HL-60 (cell line): Measurements from ENCODE around the gene KCNH8.

Experiments
- DNase-seq, 2 experiments: peaks; one replicate each; pipeline ENCODE4 v3.0.0-alpha.2; 2010 to 2020; ENCODE audit warnings: low read depth in 1 of 2, low spot score in 1 of 2
- H3K27ac ChIP-seq: fragments of 250-450 bp; sonication (Bioruptor Pico); replicated peaks from 2 replicates; pipeline ENCODE4 v1.5.1; 2020; ENCODE audit warnings: mild to moderate bottlenecking, moderate library complexity
- H3K27me3 ChIP-seq: fragments of 250-450 bp; sonication (Bioruptor Pico); 2 replicates; pipeline ENCODE4 v1.5.1; 2021; ENCODE audit warnings: mild to moderate bottlenecking, moderate library complexity; ENCODE audit not compliant: insufficient read depth, poor library complexity, severe bottlenecking
- H3K4me3 ChIP-seq: replicated peaks from 2 replicates; pipeline ENCODE4 v1.5.1; 2011; ENCODE audit warnings: mild to moderate bottlenecking, control low read depth, low read length; ENCODE audit not compliant: insufficient read depth
- CTCF ChIP-seq: IDR thresholded peaks from one replicate; pipeline ENCODE4 v1.5.1; 2011; ENCODE audit warnings: low read length, control low read depth, inconsistent platforms; ENCODE audit not compliant: insufficient read depth
- GABPA ChIP-seq: IDR thresholded peaks from 2 replicates; pipeline ENCODE4 v1.6.1; 2012; ENCODE audit warnings: low read depth
- POLR2AphosphoS5 ChIP-seq: IDR thresholded peaks from 2 replicates; pipeline ENCODE4 v1.6.1; 2012; ENCODE audit warnings: low read depth
- REST ChIP-seq: IDR thresholded peaks from 2 replicates; pipeline ENCODE4 v1.6.1; 2012; ENCODE audit warnings: low read depth; ENCODE audit not compliant: insufficient replicate concordance
- SPI1 ChIP-seq: IDR thresholded peaks from 2 replicates; pipeline ENCODE4 v1.6.1; 2012; ENCODE audit warnings: low read depth, mild to moderate bottlenecking, borderline replicate concordance

Gene KCNH8

GRCh38 chr3:19248143-19248542, 99.8 kb downstream of the KCNH8 start:
- no peak for DNase-seq
- no peak overlapping the region for H3K4me3 ChIP-seq
- H3K27me3 ChIP-seq: no peaks in the 10 kb centered on the region
- H3K27ac ChIP-seq: no peak overlapping the region
- TF ChIP-seq POLR2AphosphoS5 (no peak), CTCF (no peak), REST (no peak), SPI1 (no peak), GABPA (no peak)

GRCh38 chr3:19248767-19249166, 100.5 kb downstream of the KCNH8 start:
- no peak overlapping the region for H3K4me3 ChIP-seq
- DNase-seq: no peak
- H3K27me3 ChIP-seq: no peaks in the 10 kb centered on the region
- no peak overlapping the region for H3K27ac ChIP-seq
- TF ChIP-seq POLR2AphosphoS5: no peak
- no peak for TF ChIP-seq GABPA
- no peak for TF ChIP-seq CTCF
- no peak for TF ChIP-seq SPI1
- TF ChIP-seq REST: no peak

DNA sequence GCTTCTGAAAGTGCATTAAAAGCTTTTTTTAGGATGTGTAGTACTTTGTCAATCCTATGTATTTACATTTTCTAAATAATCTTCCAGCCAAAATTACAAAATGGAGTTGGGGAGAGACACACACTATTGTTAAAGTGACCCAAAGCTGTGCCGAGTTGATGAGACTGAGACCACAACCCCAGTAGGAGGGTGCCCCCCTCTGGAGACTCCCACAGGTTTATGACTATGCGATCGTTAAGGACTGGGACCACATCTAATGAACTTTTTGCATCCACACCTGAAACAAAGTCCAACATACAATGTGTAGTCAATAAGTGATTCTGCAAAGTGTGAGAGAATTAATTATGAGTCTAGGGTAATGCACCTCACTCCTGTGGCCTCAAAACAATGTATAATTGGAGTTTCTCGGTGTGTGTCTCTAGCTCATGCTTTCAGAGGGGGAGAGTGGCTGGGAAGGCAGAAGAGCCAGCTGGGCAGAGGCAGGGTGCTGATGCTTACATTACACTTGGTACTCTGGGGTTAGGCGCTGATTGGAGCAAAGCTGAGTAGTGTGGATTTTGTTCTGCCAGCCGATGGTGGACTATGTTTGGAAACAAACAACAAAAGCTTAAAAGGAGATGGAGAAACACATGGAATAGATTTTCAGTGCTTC, 102.8 kb downstream of the KCNH8 start:
- no peak overlapping the region for H3K27ac ChIP-seq
- H3K27me3 ChIP-seq: no peaks in the 10 kb centered on the region
- TF ChIP-seq SPI1: no peak
- no peak for TF ChIP-seq POLR2AphosphoS5
- TF ChIP-seq CTCF: no peak
- TF ChIP-seq REST: no peak
- no peak for TF ChIP-seq GABPA
- no peak for DNase-seq
- H3K4me3 ChIP-seq: no peak overlapping the region
